Measurements from ENCODE around the gene CASP2. TPM values are rescaled to one million over a fixed set of nuclear protein-coding genes. Genes with fewer than 3 reads are reported as not detected.

Gene CASP2
- total RNA-seq (2021) (52.7 and 67.2 TPM in 2 replicates), Bru-seq, nascent RNA (percentile 97 among the genes with signal in this experiment), BruChase-seq, experiment 1, labeled RNA remaining after a 2-hour chase (percentile 97 among the genes with signal in this experiment), BruChase-seq, experiment 2, labeled RNA remaining after a 6-hour chase (percentile 96 among the genes with signal in this experiment)
- long read RNA-seq, full-length matches to known transcripts, result 19 of 27 reads
- long read RNA-seq, partial matches to known transcripts, result 2 of 27 reads
- long read RNA-seq, other reads (novel, unspliced or antisense), result 6 of 27 reads

GRCh38 chr7:143287935-143288826 is at the start of gene CASP2:
Gene CASP2, plus strand, starts transcription at chr7:143288351. Its CDS starts 105 bp downstream, at chr7:143288456.
- H3K4me2 ChIP-seq, result peak within 1 kb of the TSS; percentile 91
- BruUV-seq (replicated peaks), result no TSS peak
- TF ChIP-seq CTCF (conservative IDR thresholded peaks at IDR 0.05) (no peak; the same call in 1 of the 2 replicates), EZH2 (IDR thresholded peaks at IDR 0.05; ENCODE audit: low read depth) (no peak)
- no peaks in the 10 kb centered on the region for H4K20me1 ChIP-seq (ENCODE audit: insufficient read depth)
- no peaks in the 10 kb centered on the region; the same call in 1 of the 2 replicates for H3K9me3 ChIP-seq (ENCODE audit: insufficient read depth, low read depth)
- peak; percentile 90 to 98 for DNase-seq
- ChIA-PET POLR2A (ENCODE audit: unreplicated experiment) (interaction anchor here (0.6 to 1.1 kb wide), 5 partner anchors 33 to 185 kb away, joined by 3 to 12 read pairs (median 3); no protein-coding TSS in a partner anchor), CTCF (interaction anchor here (0.6 to 1.2 kb wide), 8 partner anchors 11 to 848 kb away, joined by 3 to 10 read pairs (median 5); partner anchors contain the start of gene GSTK1)
- peaks cover 38% of the 10 kb centered on the region for H3F3A ChIP-seq (ENCODE audit: insufficient read depth, low read depth)
- H3K27me3 ChIP-seq (ENCODE audit: insufficient read depth, low read depth), result no peaks in the 10 kb centered on the region
- H3K4me1 ChIP-seq (replicated peaks; ENCODE audit: insufficient read depth), result peaks cover 60% of the 10 kb centered on the region
- H3K4me3 ChIP-seq, result peak within 1 kb of the TSS; percentile 77
- H3K79me2 ChIP-seq (ENCODE audit: low read depth), result peaks cover 65% of the 10 kb centered on the region
- peak within 1 kb of the TSS; percentile 71 for H2AFZ ChIP-seq
- intact Hi-C loops (cut with micrococcal nuclease; ENCODE audit: unreplicated experiment), result loop anchor here (1.0 to 2.0 kb wide), 3 partner anchors 48 to 121 kb away; partner anchors contain the start of gene EPHA1
- peaks cover 45% of the 10 kb centered on the region for H3K36me3 ChIP-seq (ENCODE audit: low read depth)
- peak within 1 kb of the TSS; percentile 55 for H3K27ac ChIP-seq
- H3K9me2 ChIP-seq (ENCODE audit: insufficient read depth), result no peaks in the 10 kb centered on the region

DNA sequence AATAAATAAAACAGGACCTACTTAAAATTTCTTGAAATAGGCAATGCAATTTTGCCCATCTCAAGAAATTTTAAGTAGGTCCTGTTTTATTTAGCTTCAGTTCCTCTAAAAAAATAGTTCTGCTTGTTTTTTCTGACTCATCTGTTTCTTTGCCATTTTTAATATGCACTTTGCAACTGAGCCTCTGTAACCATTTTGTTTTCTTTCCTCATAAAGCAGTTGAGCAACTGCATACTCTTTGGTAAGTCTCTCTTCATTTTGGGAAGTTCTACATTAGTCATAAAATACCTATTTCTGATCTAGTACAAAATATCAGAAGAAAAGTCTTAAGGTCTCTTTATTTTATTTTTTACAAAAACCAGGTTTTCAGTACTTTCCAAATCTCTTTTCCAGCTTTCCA is 48.3 kb upstream of the CASP2 start:
- BruUV-seq (replicated peaks), result no TSS peak
- Histone ChIP-seq H3K4me2 (peak overlapping the region; percentile 66), H3K79me2 (ENCODE audit: low read depth) (no peaks in the 10 kb centered on the region), H3K27me3 (ENCODE audit: insufficient read depth, low read depth) (no peaks in the 10 kb centered on the region), H3K36me3 (ENCODE audit: low read depth) (no peaks in the 10 kb centered on the region), H3F3A (ENCODE audit: insufficient read depth, low read depth) (peaks cover 15% of the 10 kb centered on the region), H2AFZ (no peak overlapping the region), H3K4me1 (replicated peaks; ENCODE audit: insufficient read depth) (peaks cover 47% of the 10 kb centered on the region), H3K4me3 (peak overlapping the region; percentile 11; the same call in 1 of the 2 replicates), H3K9me3 (ENCODE audit: insufficient read depth, low read depth) (peaks cover 9% of the 10 kb centered on the region; the same call in 1 of the 2 replicates), H3K9me2 (ENCODE audit: insufficient read depth) (no peaks in the 10 kb centered on the region), H4K20me1 (ENCODE audit: insufficient read depth) (no peaks in the 10 kb centered on the region), H3K27ac (peak overlapping the region; percentile 80)
- intact Hi-C loops (cut with micrococcal nuclease; ENCODE audit: unreplicated experiment), result loop anchor here (1.0 to 10.0 kb wide), 8 partner anchors 48 to 885 kb away; partner anchors contain the start of genes CASP2, EPHA1, OR2A14 and ZYX
- DNase-seq, result peak in 1 of 2 experiments; percentile 76
- POLR2A ChIA-PET (ENCODE audit: unreplicated experiment), result interaction anchor here (0.5 to 0.8 kb wide), 4 partner anchors 50 to 62 kb away, joined by 4 to 30 read pairs (median 8); no protein-coding TSS in a partner anchor
- CTCF ChIA-PET, result interaction anchor here (0.6 to 2.0 kb wide), 16 partner anchors 9 to 798 kb away, joined by 3 to 25 read pairs (median 5); partner anchors contain the start of genes CASP2 and GSTK1
- TF ChIP-seq CTCF (conservative IDR thresholded peaks at IDR 0.05), result no peak
- TF ChIP-seq EZH2 (IDR thresholded peaks at IDR 0.05; ENCODE audit: low read depth), result no peak
